Rectal smooth muscle tissue (tissue), 1 donor: ENCODE measurements around the gene ZBTB3.

Experiments
- H3K27ac ChIP-seq: one replicate; pipeline ENCODE4 v1.7.0; 2013; ENCODE audit warnings: low read depth, low read length, inconsistent platforms
- H3K27me3 ChIP-seq: one replicate; pipeline ENCODE4 v1.7.0; 2013; ENCODE audit warnings: low read length; ENCODE audit not compliant: control insufficient read depth, insufficient read depth
- H3K36me3 ChIP-seq: one replicate; pipeline ENCODE4 v1.7.0; 2013; ENCODE audit warnings: low read length; ENCODE audit not compliant: control insufficient read depth, insufficient read depth
- H3K4me1 ChIP-seq: one replicate; pipeline ENCODE4 v1.7.0; 2013; ENCODE audit warnings: low read length; ENCODE audit not compliant: control insufficient read depth, insufficient read depth
- H3K4me3 ChIP-seq: one replicate; pipeline ENCODE4 v1.7.0; 2013; ENCODE audit warnings: low read length
- H3K9ac ChIP-seq: one replicate; pipeline ENCODE4 v1.7.0; 2013; ENCODE audit warnings: low read length

Gene ZBTB3

DNA sequence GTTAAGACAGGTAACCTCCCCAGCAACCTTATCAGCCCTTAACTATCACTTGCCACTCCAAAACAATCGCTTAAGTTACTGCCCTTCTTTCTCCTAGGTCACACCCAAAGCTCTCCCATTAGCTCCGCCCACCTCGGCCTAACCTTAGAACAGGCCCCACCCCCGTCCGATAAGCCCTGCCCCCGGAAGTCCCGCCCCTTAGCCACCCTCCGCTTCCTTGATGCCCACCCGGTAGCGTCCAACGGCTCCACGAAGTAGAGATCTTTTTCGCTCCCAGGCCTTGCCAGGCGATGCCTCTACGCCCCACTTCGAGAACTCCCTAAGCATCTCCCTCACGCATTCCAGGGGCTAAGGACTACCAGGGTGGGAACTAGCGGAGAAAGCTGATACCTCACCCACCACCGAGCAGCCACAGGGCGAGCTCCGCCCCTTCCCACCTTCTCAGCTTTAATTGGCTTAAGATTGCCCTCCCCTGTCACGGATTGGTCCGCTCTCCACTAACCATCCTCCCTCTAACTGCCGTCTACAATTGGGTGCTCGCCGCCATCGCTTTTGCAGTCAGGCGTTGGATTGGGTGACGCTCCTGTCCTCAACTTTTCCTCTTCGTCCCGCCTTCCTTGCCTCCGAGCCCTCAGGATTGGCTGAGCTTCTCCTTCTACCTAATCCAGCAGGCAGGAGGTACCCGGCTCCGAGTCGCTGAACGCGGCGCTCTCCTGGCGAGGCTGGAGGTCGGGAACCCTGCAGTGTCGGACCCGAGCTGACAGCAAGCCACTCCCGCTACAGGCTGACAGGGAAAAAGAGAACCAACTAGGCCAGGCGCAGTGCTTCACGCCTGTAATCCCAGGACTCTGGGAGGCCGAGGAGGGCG, at the start of gene ZBTB3:
Gene ZBTB3, minus strand, starts transcription at position 425 of the 868 bp plus-strand sequence. CDS start 496 bp downstream, outside the sequence.
- Histone ChIP-seq H3K36me3 (peaks cover 3% of the 10 kb centered on the region), H3K4me1 (peaks cover 8% of the 10 kb centered on the region)

GRCh38 chr11:62801071-62801470, 47.1 kb upstream of the ZBTB3 start:
- no peak overlapping the region for H3K27ac ChIP-seq
- no peak overlapping the region for H3K9ac ChIP-seq
- peaks cover 58% of the 10 kb centered on the region for H3K36me3 ChIP-seq
- no peaks in the 10 kb centered on the region for H3K27me3 ChIP-seq
- H3K4me1 ChIP-seq, result peaks cover 11% of the 10 kb centered on the region
- H3K4me3 ChIP-seq, result no peak overlapping the region

More for the DNA sequence above, at the start of gene ZBTB3:
- Histone ChIP-seq H3K9ac (peak within 1 kb of the TSS; percentile 88), H3K4me3 (peak within 1 kb of the TSS; percentile 95), H3K27me3 (no peaks in the 10 kb centered on the region), H3K27ac (peak within 1 kb of the TSS; percentile 95)

DNA sequence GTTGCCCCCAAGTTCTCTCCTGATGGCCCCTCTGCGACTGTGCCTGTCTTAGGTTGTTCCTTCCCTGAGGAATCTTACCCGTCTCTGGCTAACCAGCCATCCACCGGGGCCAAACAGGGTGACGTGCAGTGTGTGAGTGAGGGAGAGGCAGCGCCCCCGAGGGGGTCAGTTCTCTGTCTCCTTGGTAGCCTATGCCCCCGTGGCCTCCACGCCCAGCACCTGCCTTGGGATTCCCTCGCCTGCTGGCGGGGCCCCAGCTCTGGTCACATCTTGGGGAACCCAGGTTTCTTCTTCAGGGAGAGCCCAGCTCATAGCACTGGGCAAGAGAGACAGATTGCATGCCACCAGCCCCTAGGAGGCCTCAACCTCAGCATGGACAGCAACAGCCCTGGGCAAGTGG, 45.5 kb upstream of the ZBTB3 start:
- H3K9ac ChIP-seq, result no peak overlapping the region
- peaks cover 10% of the 10 kb centered on the region for H3K4me1 ChIP-seq
- H3K36me3 ChIP-seq, result peaks cover 73% of the 10 kb centered on the region
- H3K27ac ChIP-seq, result no peak overlapping the region
- no peaks in the 10 kb centered on the region for H3K27me3 ChIP-seq
- no peak overlapping the region for H3K4me3 ChIP-seq

- H3K27ac ChIP-seq, result no peak overlapping the region
- peaks cover 60% of the 10 kb centered on the region for H3K36me3 ChIP-seq
- peaks cover 7% of the 10 kb centered on the region for H3K4me1 ChIP-seq
- H3K27me3 ChIP-seq, result no peaks in the 10 kb centered on the region
- no peak overlapping the region for H3K4me3 ChIP-seq
- no peak overlapping the region for H3K9ac ChIP-seq
These were observed 42.3 kb upstream of the ZBTB3 start for GRCh38 chr11:62796281-62796680.

GRCh38 chr11:62794201-62794775, 40.3 kb upstream of the ZBTB3 start:
- Histone ChIP-seq H3K27me3 (no peaks in the 10 kb centered on the region), H3K4me1 (peaks cover 9% of the 10 kb centered on the region), H3K4me3 (no peak overlapping the region), H3K27ac (no peak overlapping the region), H3K36me3 (peaks cover 50% of the 10 kb centered on the region), H3K9ac (no peak overlapping the region)

- Histone ChIP-seq H3K9ac (no peak overlapping the region), H3K4me3 (peak overlapping the region; percentile 97), H3K27me3 (no peaks in the 10 kb centered on the region), H3K36me3 (peaks cover 40% of the 10 kb centered on the region), H3K27ac (peak overlapping the region; percentile 82), H3K4me1 (peaks cover 9% of the 10 kb centered on the region)
These were observed 38.2 kb upstream of the ZBTB3 start for GRCh38 chr11:62792202-62792575.

- Histone ChIP-seq H3K9ac (peak within 1 kb of the TSS; percentile 83), H3K27me3 (no peaks in the 10 kb centered on the region), H3K4me1 (peaks cover 9% of the 10 kb centered on the region), H3K36me3 (peaks cover 35% of the 10 kb centered on the region), H3K27ac (peak within 1 kb of the TSS; percentile 82), H3K4me3 (peak within 1 kb of the TSS; percentile 97)
These were observed 37.7 kb upstream of the ZBTB3 start, which contains the start of gene TMEM223 for GRCh38 chr11:62791501-62792201. Gene TMEM223, minus strand, starts transcription at chr11:62792006. Its CDS starts 12 bp downstream, at chr11:62791994.

DNA sequence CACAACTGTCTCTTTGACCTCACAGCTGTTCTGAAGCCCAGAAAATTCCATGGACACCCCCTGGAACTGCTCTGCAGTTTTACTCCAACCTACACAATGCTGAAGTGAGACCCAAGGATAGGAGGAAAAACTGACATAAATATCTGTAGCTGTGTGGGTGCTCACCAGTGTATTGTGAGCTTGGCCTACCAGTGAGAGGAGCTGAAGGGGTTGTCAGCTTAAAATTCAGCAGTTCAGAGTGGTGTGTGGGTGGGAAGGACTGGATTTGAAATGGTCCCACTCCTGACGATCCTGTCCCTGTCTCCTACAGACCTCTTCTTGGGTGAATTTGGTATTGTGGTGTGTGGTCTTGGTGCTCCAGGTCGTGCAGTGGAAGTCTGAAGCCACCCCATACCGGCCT, 35.6 kb upstream of the ZBTB3 start:
- Histone ChIP-seq H3K27me3 (no peaks in the 10 kb centered on the region), H3K36me3 (peaks cover 18% of the 10 kb centered on the region), H3K4me1 (peaks cover 15% of the 10 kb centered on the region), H3K9ac (no peak overlapping the region), H3K4me3 (no peak overlapping the region), H3K27ac (no peak overlapping the region)

GRCh38 chr11:62788991-62789390, 35.0 kb upstream of the ZBTB3 start:
- no peak overlapping the region for H3K9ac ChIP-seq
- H3K4me3 ChIP-seq, result no peak overlapping the region
- H3K4me1 ChIP-seq, result peaks cover 15% of the 10 kb centered on the region
- no peak overlapping the region for H3K27ac ChIP-seq
- no peaks in the 10 kb centered on the region for H3K27me3 ChIP-seq
- peaks cover 17% of the 10 kb centered on the region for H3K36me3 ChIP-seq

DNA sequence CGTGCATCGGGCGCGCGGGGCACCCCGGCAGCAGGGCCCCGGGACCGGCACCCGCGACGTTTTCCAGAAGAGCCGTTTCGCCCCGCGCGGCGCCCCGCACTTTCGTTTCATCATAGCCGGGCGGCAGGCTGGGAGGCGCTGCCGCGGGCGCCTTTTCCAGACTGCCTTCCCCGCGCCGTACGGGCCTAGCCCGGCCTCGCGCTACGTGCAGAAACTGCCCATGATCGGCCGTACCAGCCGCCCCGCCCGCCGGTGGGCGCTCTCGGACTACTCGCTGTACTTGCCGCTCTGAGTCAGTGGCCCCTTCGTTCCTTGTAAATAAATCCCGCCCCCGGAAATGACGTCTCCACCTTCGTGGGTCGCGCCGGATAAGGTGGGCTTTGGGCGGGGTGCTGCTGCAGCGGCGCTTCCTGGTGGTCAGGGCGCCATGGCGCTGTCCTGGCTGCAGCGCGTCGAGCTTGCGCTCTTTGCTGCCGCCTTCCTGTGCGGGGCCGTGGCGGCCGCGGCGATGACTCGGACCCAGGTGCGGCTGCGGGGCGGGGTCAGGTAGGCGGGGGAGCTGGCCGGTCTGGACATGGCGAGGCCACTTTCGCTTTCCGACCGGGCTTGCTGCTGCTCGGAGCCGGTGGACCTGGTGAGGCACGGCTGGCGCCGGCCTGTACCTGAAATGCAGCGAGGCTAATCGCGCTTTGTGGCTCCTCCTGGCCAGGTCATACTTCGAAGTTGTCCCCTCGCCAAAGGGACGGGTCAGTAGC, 33.2 kb upstream of the ZBTB3 start, which contains the start of gene TMEM179B:
Gene TMEM179B, plus strand, starts transcription at position 398 of the 755 bp plus-strand sequence. Its CDS starts 30 bp downstream, at position 428.
- Histone ChIP-seq H3K4me3 (peak within 1 kb of the TSS; percentile 100), H3K9ac (peak within 1 kb of the TSS; percentile 99), H3K27ac (peak within 1 kb of the TSS; percentile 89), H3K27me3 (no peaks in the 10 kb centered on the region), H3K4me1 (peaks cover 11% of the 10 kb centered on the region), H3K36me3 (peaks cover 15% of the 10 kb centered on the region)

- H3K4me1 ChIP-seq, result peaks cover 9% of the 10 kb centered on the region
- peak overlapping the region; percentile 68 for H3K9ac ChIP-seq
- H3K27ac ChIP-seq, result peak overlapping the region; percentile 89
- H3K36me3 ChIP-seq, result peaks cover 20% of the 10 kb centered on the region
- H3K4me3 ChIP-seq, result peak overlapping the region; percentile 100
- no peaks in the 10 kb centered on the region for H3K27me3 ChIP-seq
These were observed 32.5 kb upstream of the ZBTB3 start for GRCh38 chr11:62786318-62787004.
